Activated CD4-positive, alpha-beta T cell treated with anti-CD3 and anti-CD28 coated beads, Interleukin-2, amount 10 ng/mL, durations not matched to agents 7 days and 5 days (primary cell): ENCODE results near the gene CCDC138. TPM values are rescaled to one million over a fixed set of nuclear protein-coding genes. Genes with fewer than 3 reads are reported as not detected.
A peak's percentile ranks its signal among the peaks of the same experiment; 100 is the strongest.
"Not testable (repeated sequence)": the region's sequence is repeated elsewhere in the genome, so short reads cannot be mapped to it uniquely, and the experiment has no call there.

Experiments used
- CTCF ChIA-PET: fragments of 350-600 bp; sonication (Branson Sonifier 250); formaldehyde crosslinking; loops from one replicate; lab custom pipeline; 2021; ENCODE audit warnings: antibody characterized with exemption; lab: Charles Lee
- POLR2A ChIA-PET: fragments of 350-600 bp; sonication (Branson Sonifier 250); formaldehyde crosslinking; loops from one replicate; lab custom pipeline; 2021; ENCODE audit warnings: antibody characterized with exemption; lab: Charles Lee
- DNase-seq: peaks from one replicate; pipeline ENCODE4 v3.0.0-alpha.2; 2020
- H3K27ac Mint-ChIP-seq: one replicate; pipeline ENCODE4 v1.8.0; 2021; ENCODE audit warnings: mild to moderate bottlenecking, moderate library complexity, mixed read lengths
- H3K27me3 Mint-ChIP-seq: one replicate; pipeline ENCODE4 v1.8.0; 2021; ENCODE audit warnings: mixed read lengths
- H3K36me3 Mint-ChIP-seq: one replicate; pipeline ENCODE4 v1.8.0; 2021; ENCODE audit warnings: low read depth, mixed read lengths
- H3K4me1 Mint-ChIP-seq: one replicate; pipeline ENCODE4 v1.8.0; 2021; ENCODE audit warnings: mixed read lengths
- H3K4me3 Mint-ChIP-seq: one replicate; pipeline ENCODE4 v1.8.0; 2021; ENCODE audit warnings: mild to moderate bottlenecking, moderate library complexity, mixed read lengths
- H3K9me3 Mint-ChIP-seq: one replicate; pipeline ENCODE4 v1.8.0; 2021; ENCODE audit warnings: mixed read lengths
- total RNA-seq, 2 experiments: library from RNA; stranded (reverse); gene quantifications; one replicate each; pipeline ENCODE4 v1.2.3, GENCODE V29; 2021

The CCDC138 gene, protein sequence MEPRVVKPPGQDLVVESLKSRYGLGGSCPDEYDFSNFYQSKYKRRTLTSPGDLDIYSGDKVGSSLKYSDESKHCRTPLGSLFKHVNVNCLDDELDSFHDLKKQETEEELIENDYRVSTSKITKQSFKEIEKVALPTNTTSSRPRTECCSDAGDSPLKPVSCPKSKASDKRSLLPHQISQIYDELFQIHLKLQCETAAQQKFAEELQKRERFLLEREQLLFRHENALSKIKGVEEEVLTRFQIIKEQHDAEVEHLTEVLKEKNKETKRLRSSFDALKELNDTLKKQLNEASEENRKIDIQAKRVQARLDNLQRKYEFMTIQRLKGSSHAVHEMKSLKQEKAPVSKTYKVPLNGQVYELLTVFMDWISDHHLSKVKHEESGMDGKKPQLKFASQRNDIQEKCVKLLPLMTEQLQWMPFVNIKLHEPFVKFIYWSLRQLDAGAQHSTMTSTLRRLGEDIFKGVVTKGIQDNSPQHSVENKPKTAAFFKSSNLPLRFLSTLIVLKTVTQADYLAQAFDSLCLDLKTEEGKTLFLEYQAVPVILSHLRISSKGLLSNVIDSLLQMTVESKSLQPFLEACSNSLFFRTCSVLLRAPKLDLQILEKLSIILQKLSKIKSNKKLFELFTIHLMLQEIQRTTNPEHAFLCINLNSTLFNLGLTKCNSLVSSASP
- total RNA-seq: 10 to 100 TPM; 12.1 to 12.8 TPM

DNA sequence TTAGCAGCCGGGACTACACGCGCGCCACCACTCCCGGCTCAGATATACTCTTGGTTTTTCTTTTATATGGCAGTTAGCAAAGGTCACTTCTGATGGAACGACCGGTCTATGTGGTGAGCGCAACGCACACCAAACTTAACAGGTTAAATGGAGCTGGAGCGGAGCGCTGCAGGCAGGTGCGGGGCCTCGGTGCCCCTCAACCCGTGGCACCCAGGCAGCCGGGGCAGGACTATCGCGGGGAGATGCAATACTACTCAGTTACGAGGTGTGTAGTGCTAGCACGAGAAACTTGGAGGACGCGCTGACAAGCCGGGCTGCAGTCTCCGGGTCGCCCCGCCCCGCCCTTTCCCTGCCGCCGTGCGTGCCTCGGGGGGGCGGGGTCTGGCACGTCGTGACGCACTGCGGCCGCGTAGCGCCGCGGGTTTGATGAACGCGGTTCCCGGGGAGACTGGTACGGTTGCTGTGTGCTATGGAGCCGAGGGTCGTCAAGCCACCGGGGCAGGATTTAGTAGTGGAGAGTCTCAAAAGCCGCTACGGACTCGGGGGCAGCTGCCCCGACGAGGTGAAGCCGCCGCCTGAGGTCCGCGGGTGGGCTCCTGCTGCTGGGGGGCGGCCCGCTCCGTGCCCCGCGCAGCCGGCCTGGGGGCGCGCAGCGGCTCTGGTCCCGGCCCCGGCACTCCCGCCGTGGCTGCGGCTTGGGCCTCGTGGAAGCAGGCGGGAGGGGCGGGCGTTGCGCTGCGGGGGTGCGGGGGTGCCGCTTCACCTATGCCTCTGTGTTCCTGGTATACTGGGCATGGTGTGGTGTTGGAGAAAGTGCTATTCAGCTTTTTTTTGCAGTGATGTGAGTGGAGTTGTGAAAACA, at the start of gene CCDC138:
TSS of gene CCDC138 (plus strand) at position 418 of the 862 bp plus-strand sequence. CDS start at position 470, 52 bp downstream.
- peaks cover 25% of the 10 kb centered on the region for H3K4me1 Mint-ChIP-seq
- H3K27me3 Mint-ChIP-seq: no peaks in the 10 kb centered on the region
- H3K4me3 Mint-ChIP-seq: peak within 1 kb of the TSS; percentile 95
- H3K36me3 Mint-ChIP-seq: peaks cover 30% of the 10 kb centered on the region
- ChIA-PET CTCF (no interaction called here), POLR2A (no interaction called here)
- no peaks in the 10 kb centered on the region for H3K9me3 Mint-ChIP-seq
- peak; percentile 93 for DNase-seq
- H3K27ac Mint-ChIP-seq: peak within 1 kb of the TSS; percentile 93

DNA sequence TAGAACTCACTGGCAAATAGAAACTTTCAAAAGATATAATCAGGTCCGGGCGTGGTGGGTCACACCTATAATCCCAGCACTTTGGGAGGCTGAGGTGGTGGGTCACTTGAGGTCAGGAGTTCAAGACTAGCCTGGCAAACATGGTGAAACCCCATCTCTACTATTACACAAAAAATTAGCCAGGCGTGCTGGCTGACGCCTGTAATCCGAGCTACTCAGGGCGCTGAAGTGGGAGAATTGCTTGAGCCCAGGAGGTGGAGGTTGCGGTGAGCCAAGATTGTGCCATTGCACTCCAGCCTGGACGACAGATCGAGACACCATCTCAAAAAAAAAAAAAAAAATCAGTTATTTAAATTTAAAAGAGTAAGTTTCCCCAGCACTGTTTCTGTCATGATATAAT, 28.6 kb upstream of the CCDC138 start:
- CTCF ChIA-PET, POLR2A ChIA-PET, H3K4me3 Mint-ChIP-seq, H3K27me3 Mint-ChIP-seq, DNase-seq, H3K9me3 Mint-ChIP-seq, H3K4me1 Mint-ChIP-seq, H3K27ac Mint-ChIP-seq: not testable (repeated sequence)
- peaks cover 13% of the 10 kb centered on the region for H3K36me3 Mint-ChIP-seq

DNA sequence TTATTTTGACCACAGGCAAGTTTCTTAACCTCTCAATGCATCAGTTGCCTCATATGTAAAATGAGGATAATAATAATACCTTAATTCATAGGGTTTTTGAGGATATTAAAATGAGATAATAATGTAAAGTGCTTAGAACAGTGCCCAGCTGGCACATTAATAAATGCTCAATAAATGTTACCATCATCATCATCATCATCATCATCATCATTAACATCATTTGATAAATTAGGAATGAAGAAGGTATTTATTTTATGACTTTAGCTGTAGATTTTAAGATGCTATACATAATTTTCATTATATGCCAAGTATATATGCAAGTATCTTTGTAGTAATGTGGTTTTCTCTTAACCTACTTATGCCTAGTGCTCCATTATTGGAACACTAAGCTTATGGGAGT, 24.0 kb upstream of the CCDC138 start:
- H3K4me3 Mint-ChIP-seq, POLR2A ChIA-PET, H3K27ac Mint-ChIP-seq, CTCF ChIA-PET, H3K9me3 Mint-ChIP-seq, DNase-seq, H3K27me3 Mint-ChIP-seq: not testable (repeated sequence)
- H3K36me3 Mint-ChIP-seq: peaks cover 46% of the 10 kb centered on the region
- peaks cover 11% of the 10 kb centered on the region for H3K4me1 Mint-ChIP-seq

DNA sequence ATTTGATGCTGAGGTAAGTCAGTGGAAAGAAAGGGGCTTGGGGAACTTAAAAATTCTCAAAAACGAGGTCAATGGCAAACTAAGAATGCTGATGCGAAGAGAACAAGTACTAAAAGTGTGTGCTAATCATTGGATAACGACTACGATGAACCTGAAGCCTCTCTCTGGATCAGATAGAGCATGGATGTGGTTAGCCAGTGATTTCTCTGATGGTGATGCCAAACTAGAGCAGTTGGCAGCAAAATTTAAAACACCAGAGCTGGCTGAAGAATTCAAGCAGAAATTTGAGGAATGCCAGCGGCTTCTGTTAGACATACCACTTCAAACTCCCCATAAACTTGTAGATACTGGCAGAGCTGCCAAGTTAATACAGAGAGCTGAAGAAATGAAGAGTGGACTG, 19.9 kb upstream of the CCDC138 start:
- peaks cover 16% of the 10 kb centered on the region for H3K4me1 Mint-ChIP-seq
- POLR2A ChIA-PET, H3K27me3 Mint-ChIP-seq, H3K4me3 Mint-ChIP-seq, CTCF ChIA-PET, DNase-seq, H3K9me3 Mint-ChIP-seq, H3K27ac Mint-ChIP-seq: not testable (repeated sequence)
- H3K36me3 Mint-ChIP-seq: peaks cover 66% of the 10 kb centered on the region

DNA sequence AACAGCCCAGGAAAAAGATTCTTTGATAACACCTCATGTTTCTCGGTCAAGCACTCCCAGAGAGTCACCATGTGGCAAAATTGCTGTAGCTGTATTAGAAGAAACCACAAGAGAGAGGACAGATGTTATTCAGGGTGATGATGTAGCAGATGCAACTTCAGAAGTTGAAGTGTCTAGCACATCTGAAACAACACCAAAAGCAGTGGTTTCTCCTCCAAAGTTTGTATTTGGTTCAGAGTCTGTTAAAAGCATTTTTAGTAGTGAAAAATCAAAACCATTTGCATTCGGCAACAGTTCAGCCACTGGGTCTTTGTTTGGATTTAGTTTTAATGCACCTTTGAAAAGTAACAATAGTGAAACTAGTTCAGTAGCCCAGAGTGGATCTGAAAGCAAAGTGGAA, 18.7 kb upstream of the CCDC138 start:
- H3K4me3 Mint-ChIP-seq, DNase-seq, CTCF ChIA-PET, POLR2A ChIA-PET, H3K27me3 Mint-ChIP-seq, H3K9me3 Mint-ChIP-seq: not testable (repeated sequence)
- peaks cover 76% of the 10 kb centered on the region for H3K36me3 Mint-ChIP-seq
- H3K4me1 Mint-ChIP-seq: peaks cover 16% of the 10 kb centered on the region
- peak overlapping the region; percentile 36 for H3K27ac Mint-ChIP-seq

DNA sequence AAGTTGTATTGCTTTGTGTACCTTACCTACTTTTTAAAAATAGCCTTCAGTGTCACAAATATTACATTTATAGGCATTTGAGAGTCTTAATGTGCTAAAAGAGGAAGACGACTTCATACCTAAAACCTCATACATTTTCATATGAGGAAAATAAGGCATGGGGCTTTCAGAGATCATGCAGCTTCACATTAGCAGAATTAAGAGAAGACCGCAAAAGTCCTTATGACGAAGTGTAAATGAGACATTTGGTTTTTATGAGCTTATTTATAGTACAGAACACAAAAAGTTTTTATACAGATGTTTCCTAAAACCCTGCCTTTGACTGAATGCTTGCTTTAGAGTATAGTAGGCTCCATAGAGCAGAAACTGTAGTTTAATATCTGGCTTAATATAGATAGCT, 10.1 kb upstream of the CCDC138 start:
- Mint-ChIP-seq H3K4me3 (no peak overlapping the region), H3K36me3 (peaks cover 50% of the 10 kb centered on the region), H3K9me3 (no peaks in the 10 kb centered on the region), H3K27me3 (no peaks in the 10 kb centered on the region), H3K27ac (no peak overlapping the region), H3K4me1 (peaks cover 6% of the 10 kb centered on the region)
- ChIA-PET CTCF (interaction anchor here (1.2 kb wide), 1 partner anchor 16 kb away, joined by 3 read pairs; no protein-coding TSS in a partner anchor), POLR2A (no interaction called here)
- no peak for DNase-seq

DNA sequence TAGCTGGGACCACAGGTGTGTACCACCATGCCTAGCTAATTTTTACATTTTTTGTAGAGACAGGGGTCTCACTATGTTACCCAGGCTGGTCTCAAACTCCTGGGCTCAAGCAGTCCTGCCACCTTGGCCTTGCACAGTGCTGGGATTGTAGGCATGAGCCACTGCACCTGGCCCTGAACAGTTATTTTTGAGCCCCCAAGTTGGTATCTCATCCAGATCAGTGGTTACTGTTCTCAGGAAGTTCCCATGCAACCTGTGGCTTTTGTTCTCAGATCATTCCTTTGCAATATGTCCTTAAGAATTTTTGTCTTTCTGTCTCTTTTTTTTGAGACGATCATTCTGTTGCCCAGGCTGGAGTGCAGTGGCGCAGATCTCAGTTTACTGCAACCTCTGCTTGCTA, 7.7 kb upstream of the CCDC138 start:
- Mint-ChIP-seq H3K27ac (no peak overlapping the region), H3K36me3 (peaks cover 48% of the 10 kb centered on the region), H3K4me1 (peaks cover 6% of the 10 kb centered on the region), H3K4me3 (no peak overlapping the region), H3K9me3 (no peaks in the 10 kb centered on the region), H3K27me3 (no peaks in the 10 kb centered on the region)
- CTCF ChIA-PET: no interaction called here
- POLR2A ChIA-PET: no interaction called here
- no peak for DNase-seq

DNA sequence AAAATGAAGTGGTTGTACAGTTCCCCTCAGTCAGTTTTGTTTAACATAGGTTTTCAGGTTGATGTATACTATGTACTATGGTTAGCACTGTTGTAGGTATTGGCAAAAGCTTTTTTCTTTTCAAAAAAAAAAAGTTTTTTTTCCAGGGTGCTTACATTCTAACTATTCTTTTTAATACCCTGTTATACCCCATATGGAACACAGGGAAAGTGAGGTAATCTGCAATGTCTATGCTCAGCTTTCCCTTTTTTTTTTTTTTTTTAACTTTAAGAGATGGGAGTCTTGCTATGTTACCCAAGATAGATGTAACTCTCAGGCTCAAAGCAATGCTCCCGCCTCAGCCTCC, 590 bp upstream of the CCDC138 start:
- Mint-ChIP-seq H3K4me3 (peak overlapping the region; percentile 95), H3K9me3 (no peaks in the 10 kb centered on the region), H3K27me3 (no peaks in the 10 kb centered on the region), H3K27ac (peak overlapping the region; percentile 93), H3K4me1 (peaks cover 25% of the 10 kb centered on the region), H3K36me3 (peaks cover 30% of the 10 kb centered on the region)
- ChIA-PET POLR2A (no interaction called here), CTCF (no interaction called here)
- DNase-seq: no peak

DNA sequence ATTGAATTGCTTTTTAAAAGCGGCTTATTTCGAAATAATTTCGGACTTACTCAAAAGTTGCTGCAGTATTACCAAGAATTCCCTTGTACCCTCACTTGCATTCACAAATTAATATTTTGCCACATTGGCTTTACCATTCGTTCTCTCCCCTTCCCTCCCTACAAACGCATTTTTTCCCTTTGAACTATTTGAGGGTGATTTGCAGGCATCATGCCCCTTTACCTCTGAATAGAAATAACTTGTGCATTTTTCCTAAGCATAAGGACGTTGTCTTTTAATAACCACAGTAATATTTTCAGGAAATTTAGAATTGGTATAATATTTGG, 608 bp downstream of the CCDC138 start:
- peak overlapping the region; percentile 95 for H3K4me3 Mint-ChIP-seq
- POLR2A ChIA-PET: no interaction called here
- H3K27me3 Mint-ChIP-seq: no peaks in the 10 kb centered on the region
- CTCF ChIA-PET: no interaction called here
- H3K4me1 Mint-ChIP-seq: peaks cover 25% of the 10 kb centered on the region
- no peak for DNase-seq
- H3K27ac Mint-ChIP-seq: peak overlapping the region; percentile 85
- peaks cover 27% of the 10 kb centered on the region for H3K36me3 Mint-ChIP-seq
- no peaks in the 10 kb centered on the region for H3K9me3 Mint-ChIP-seq

DNA sequence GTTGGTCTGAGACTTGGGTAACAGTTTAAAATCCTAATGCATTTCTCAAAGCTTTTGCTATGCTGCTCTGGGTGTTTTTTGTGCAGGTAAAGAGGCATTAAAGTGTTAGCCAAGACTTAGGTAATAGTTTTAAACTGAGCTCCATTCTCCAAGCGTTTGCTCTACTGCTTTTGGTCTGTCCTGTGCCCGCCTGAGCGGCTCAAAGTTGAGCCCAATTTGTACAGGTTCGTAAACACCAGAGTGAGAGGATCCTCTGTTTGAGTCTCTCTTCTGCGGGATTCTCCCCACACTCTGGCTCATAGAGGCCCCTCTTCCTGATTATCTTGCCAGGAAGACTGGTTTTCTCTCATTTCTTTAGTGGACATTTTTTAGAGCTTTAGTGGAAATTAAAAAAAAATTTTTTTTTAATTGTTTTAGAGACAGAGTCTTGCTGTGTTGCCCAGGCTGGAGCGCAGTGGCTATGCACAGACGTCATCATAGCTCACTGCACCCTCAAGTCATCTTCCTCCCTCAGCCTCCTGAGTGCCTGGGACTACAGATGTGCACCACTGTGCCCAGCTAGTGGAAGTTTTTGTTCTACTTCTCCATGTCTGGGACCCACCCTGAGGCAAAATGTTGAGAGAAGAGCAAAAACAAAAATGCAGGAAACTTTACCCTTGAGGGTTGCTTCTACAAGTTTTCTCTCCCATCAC, 16.6 kb downstream of the CCDC138 start:
- POLR2A ChIA-PET: no interaction called here
- Mint-ChIP-seq H3K4me1 (peaks cover 3% of the 10 kb centered on the region), H3K27me3 (no peaks in the 10 kb centered on the region), H3K36me3 (peaks cover 38% of the 10 kb centered on the region), H3K4me3 (no peak overlapping the region), H3K9me3 (peaks cover under 1% of the 10 kb centered on the region), H3K27ac (no peak overlapping the region)
- DNase-seq: no peak
- CTCF ChIA-PET: no interaction called here

DNA sequence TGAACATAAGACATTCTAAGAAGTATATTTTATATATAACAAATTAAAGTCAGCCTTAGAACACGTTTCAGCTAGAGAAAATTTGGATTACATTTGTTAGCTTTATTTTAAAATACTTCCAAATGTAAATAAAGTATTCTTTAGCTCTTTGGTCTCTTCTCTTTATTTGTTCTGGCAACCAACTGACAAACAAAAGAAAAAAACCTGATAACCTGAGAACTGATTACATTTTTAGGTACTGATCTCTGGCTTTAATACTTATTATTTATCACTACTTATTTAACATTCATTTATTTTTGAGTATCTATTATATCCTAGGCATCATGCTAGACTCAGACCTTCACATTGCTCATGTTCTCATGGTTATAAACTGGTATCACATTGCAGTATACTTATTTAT, 18.5 kb downstream of the CCDC138 start:
- H3K9me3 Mint-ChIP-seq: peaks cover 19% of the 10 kb centered on the region
- no peak for DNase-seq
- no peak overlapping the region for H3K27ac Mint-ChIP-seq
- H3K4me1 Mint-ChIP-seq: peaks cover 1% of the 10 kb centered on the region
- ChIA-PET POLR2A (no interaction called here), CTCF (no interaction called here)
- peaks cover 46% of the 10 kb centered on the region for H3K36me3 Mint-ChIP-seq
- H3K4me3 Mint-ChIP-seq: no peak overlapping the region
- H3K27me3 Mint-ChIP-seq: no peaks in the 10 kb centered on the region

DNA sequence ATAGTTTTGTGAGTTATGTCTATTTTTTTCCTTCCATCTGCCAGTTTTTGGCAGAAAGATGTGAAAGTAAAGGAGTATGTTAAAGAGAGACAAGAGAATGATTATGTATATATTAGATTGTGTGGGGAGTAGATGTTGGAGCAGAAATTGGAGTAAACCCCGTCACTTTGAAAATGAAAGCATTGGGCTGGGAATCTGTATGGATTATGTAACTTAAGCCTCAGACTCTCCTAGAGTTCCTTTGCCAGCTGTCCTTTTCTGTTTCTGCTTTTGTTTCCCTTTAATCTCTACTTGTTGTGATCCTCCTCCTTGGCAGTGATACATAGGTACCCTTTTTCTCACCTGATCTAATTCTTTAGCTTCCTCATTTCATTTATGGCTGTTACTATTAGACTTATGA, 19.2 kb downstream of the CCDC138 start:
- Mint-ChIP-seq H3K36me3 (peaks cover 52% of the 10 kb centered on the region), H3K4me1 (peaks cover 3% of the 10 kb centered on the region), H3K4me3 (no peak overlapping the region), H3K27ac (no peak overlapping the region), H3K27me3 (no peaks in the 10 kb centered on the region), H3K9me3 (peaks cover 26% of the 10 kb centered on the region)
- POLR2A ChIA-PET: no interaction called here
- no peak for DNase-seq
- CTCF ChIA-PET: no interaction called here
